GM19043 (cell line): Measurements from ENCODE around the gene MTX3.

ENCODE experiments used
- ATAC-seq: cut with Tn5 transposase; IDR thresholded peaks from one replicate; pipeline ENCODE4 v1.9.1; 2021; ENCODE audit warnings: low read depth; ENCODE audit not compliant: unreplicated experiment

MTX3 gene

GRCh38 chr5:79990598-79991507 lies at the start of gene MTX3:
Gene MTX3 (minus strand): TSS chr5:79991262. CDS start chr5:79991238, 24 bp downstream.
- peak; percentile 91 for ATAC-seq

DNA sequence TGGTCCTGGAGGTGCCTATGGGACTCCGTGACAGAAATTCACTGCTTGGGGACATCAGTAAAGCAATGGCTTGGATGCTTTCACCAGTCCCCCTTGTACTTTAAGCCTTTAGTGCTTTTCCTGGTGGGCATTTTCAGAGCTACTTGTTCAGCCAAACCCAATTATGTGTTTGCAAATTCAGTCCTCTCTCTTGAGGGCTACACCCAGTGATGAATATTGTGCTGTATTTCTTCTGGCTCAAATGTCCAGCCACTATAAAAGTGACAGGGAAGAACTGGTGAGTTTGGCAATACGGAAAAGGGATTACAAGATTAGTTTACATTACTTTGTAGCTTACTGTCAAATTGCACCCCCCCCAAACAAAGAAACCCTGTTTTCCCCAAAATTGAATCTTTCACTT lies 48.6 kb upstream of the MTX3 start:
- no peak for ATAC-seq

DNA sequence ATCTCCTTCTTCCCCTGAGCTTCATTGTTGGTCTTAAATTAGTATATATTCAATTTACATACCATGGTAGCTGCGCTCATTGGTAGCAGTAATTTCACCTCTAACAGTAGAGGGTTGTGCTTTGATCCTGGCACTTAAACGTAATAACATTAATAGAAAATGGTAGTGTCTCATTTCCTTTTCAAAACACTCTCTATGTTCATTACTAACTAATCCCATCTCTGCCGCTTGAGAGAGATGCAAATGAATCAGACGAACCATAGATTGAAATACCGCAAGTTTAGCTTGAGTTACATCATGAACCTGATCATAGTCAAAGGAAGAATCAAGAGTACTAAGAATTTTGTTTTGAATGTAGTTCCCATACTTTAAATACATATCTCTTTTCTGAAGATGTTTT lies 46.3 kb upstream of the MTX3 start:
- ATAC-seq = no peak

- no peak for ATAC-seq
Observed at GRCh38 chr5:80036615-80037014, 45.6 kb upstream of the MTX3 start.

- no peak for ATAC-seq
Observed at GRCh38 chr5:80035839-80036238, 44.8 kb upstream of the MTX3 start.

GRCh38 chr5:80034962-80035821 lies 44.1 kb upstream of the MTX3 start, which contains the start of gene THBS4:
Gene THBS4 (plus strand): TSS chr5:80035348. CDS start chr5:80035538, 190 bp downstream.
- no peak for ATAC-seq

- no peak for ATAC-seq
Observed at GRCh38 chr5:80034559-80034958, 43.5 kb upstream of the MTX3 start.

DNA sequence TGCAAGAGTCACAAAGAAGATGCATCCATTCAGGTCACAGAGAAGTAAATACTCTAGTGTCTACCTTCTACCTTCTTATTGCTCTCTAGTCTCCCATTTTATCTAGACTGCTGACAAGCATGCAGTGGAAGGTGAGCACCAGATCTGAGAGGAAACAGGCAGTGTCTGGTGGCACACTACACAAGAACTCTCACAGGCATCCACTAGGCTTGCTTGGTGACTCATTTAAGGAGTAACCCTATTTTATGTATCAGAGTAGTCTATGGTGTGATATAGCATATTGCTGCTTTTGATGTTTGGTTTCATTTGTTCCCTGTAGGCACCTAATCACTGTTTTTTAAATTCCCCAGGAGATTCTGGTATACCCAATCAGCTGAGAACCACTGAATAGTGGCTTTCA lies 42.5 kb upstream of the MTX3 start:
- no peak for ATAC-seq

- ATAC-seq = no peak
Observed at GRCh38 chr5:80031109-80031508, 40.0 kb upstream of the MTX3 start.

- ATAC-seq = no peak
Observed at GRCh38 chr5:80026841-80027240, 35.8 kb upstream of the MTX3 start.

DNA sequence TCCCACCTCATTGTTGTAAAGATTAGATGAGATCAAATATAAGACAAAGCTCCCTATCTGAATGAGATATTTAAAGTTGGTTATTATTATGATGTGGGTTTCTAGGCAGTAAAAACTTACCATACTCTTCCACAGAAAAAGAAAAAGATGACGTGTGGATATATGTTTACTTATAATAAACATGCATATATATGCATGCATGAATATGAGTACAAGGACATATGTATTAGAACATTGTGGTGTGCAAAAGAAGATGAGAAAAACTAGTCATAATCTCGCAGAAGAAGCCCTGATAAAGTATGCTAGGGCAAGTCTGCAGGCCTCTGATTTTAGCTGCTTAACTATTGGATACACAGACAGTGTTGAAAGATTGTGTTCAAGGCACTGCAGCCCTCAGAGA lies 34.0 kb upstream of the MTX3 start:
- no peak for ATAC-seq

- no peak for ATAC-seq
Observed at GRCh38 chr5:80010754-80011392, 19.8 kb upstream of the MTX3 start.

DNA sequence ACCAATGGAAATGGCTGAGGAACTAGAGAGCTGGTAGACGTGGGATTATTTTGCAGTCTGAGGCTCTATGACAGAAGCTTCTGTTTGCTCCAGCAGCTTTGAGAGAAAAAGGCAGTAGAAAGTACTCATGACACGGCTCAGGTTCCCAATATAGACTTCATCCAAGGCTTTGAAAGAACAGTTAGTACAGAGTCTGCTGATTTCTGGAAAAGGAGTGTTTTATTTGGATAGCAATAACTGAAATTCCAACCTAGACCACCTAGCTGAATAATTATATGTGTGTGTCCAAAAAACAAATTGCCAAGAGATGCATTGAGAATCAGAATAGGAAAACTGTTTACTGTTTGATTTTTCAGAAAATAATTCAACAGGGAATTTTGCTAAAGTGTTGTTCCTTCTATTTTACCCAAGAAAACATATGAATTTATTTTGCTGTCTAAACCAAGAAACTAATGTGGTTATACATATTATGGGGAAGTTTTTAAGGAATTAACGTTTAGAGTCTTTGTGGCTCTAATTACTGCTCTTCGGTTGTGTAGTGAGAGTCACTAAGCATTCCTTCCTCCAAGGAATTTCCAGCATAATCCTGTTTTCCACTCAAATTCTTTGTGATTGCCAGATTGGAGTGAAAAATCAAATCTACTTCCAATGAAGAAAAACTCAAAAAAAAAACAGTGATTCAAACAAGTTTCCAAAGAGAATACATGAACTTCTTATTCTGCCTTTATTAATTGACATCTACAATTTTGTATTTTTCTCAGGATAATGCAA lies 18.1 kb upstream of the MTX3 start:
- no peak for ATAC-seq

DNA sequence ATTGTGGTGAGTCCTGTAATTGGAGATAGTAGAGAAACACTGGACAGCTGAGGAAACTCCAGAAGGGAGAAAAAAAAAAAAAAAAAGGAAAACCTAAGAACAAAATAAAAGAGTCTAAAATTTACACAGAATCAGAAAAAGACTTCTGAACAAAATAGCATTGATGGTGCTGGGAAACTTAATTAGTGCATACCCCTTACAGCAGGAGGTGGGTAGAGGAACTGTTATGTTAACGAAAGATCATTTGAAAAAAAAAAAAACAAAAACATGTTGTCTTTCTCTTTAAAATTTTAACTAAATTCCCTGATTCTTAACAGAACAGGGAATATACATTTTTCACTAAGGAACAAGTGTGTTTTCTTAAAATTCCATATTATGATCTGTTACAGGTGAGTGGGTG lies 11.6 kb upstream of the MTX3 start:
- no peak for ATAC-seq

GRCh38 chr5:79999722-80000121 lies 8.7 kb upstream of the MTX3 start:
- ATAC-seq = no peak

- no peak for ATAC-seq
Observed at GRCh38 chr5:79992891-79993657, 2.0 kb upstream of the MTX3 start.

- peak; percentile 34 for ATAC-seq
Observed at GRCh38 chr5:79990205-79990597, 861 bp downstream of the MTX3 start.

DNA sequence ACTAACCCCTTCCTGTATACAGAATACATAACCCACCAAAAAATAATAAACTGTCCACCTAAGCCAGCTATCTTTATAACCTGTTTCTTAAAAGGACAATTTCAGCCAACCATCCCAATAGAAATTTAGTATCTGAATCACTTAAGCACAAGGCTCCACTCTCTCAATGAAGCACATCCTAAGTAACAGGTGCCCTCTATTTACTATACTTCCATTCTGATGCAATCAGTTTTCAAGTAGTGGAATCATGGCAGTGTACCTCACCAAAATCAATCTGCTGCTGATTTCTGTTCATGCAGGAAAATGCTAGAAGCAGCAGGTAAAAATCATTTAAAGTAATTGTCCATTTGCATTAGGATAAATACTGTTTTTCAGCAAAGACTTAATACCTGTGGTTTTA lies 4.8 kb downstream of the MTX3 start:
- ATAC-seq = no peak

DNA sequence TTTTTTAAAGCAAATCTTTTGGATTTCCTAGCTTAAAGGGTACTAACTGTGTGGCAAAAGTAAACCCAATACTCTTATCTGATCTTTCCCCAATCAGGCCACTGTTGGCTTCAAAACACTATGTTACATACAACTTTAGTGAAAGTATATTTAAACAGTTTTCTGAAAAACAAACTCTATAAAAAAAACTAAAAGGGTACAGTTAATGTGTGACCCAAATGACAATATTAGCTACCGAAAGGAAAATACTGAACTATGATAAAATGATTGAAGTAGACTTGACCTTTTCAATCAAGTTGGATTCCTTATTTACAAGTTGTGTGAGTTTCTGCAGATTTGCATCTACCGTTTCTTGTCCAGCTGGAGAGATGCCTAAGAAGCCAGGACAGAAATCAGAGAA lies 5.8 kb downstream of the MTX3 start:
- no peak for ATAC-seq

DNA sequence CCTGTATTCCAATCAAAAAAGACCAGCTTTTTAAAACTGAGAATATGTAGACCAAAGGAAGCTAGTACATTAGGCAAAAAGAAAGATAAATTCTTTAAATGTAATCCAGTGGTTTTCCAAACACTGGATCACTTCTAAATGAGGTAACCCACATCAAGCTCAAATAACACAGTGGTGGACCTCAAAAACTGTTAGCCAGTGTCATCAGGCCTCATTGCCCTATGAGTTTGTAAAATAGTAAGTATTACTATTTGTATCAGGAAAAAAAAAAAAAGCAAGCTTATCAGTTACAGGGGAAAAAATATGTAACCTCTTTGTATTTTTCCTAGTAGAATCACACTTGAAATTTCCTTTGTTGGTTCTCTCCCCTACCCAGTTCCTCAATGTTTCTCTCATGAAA lies 6.7 kb downstream of the MTX3 start:
- ATAC-seq = no peak
